Colonic mucosa (tissue), 4 donors: Measurements from ENCODE around the gene PYY. TPM values are rescaled to one million over a fixed set of nuclear protein-coding genes. Genes with fewer than 3 reads are reported as not detected.

Experiments
- DNase-seq: peaks from one replicate; pipeline ENCODE4 v3.0.0-alpha.2; 2020
- H3K27ac ChIP-seq: fragments of 200-600 bp; one replicate; pipeline ENCODE4 v1.8.0; 2021
- H3K27me3 ChIP-seq: fragments of 200-600 bp; one replicate; pipeline ENCODE4 v1.8.0; 2021
- H3K36me3 ChIP-seq: fragments of 200-600 bp; one replicate; pipeline ENCODE4 v1.8.0; 2021
- H3K4me1 ChIP-seq: fragments of 200-600 bp; one replicate; pipeline ENCODE4 v1.8.0; 2021; ENCODE audit warnings: mild to moderate bottlenecking
- H3K4me3 ChIP-seq: fragments of 200-600 bp; one replicate; pipeline ENCODE4 v1.8.0; 2021
- H3K9ac ChIP-seq, 2 donors: one replicate each; pipeline ENCODE4 v1.7.0; 2013; ENCODE audit warnings: control low read depth in 2 of 2, low read depth in 2 of 2, low read length in 2 of 2
- H3K9me3 ChIP-seq: fragments of 200-600 bp; one replicate; pipeline ENCODE4 v1.8.0; 2021
- intact Hi-C: fragments of 100-400 bp; cut with DNase I; formaldehyde crosslinking; loops from one replicate; pipeline ENCODE4 v1.14.1; 2022
- total RNA-seq, 2 donors: library from RNA; stranded (reverse); fragmentation: NEBNext Ultra II Directional in 1 of 2; extraction: Animal tissue kit (Norgen Biotek cat#: 25700) in 1 of 2; gene quantifications; one replicate each; pipeline ENCODE4 v1.2.1, GENCODE V29; 2021
- TF ChIP-seq, protein P1 (sequence below): fragments of 200-600 bp; IDR thresholded peaks from one replicate; pipeline ENCODE4 v1.8.0; 2022; ENCODE audit warnings: antibody characterized with exemption, mild to moderate bottlenecking
- donor health status: healthy.
- donor health status: DM: no; HTN: no; CAD: no.
- donor health status: DM: no; HTN: no; CAD: no.

PYY gene
- total RNA-seq, 2 donors from 2014 or later: 73.8 to 258 TPM

DNA sequence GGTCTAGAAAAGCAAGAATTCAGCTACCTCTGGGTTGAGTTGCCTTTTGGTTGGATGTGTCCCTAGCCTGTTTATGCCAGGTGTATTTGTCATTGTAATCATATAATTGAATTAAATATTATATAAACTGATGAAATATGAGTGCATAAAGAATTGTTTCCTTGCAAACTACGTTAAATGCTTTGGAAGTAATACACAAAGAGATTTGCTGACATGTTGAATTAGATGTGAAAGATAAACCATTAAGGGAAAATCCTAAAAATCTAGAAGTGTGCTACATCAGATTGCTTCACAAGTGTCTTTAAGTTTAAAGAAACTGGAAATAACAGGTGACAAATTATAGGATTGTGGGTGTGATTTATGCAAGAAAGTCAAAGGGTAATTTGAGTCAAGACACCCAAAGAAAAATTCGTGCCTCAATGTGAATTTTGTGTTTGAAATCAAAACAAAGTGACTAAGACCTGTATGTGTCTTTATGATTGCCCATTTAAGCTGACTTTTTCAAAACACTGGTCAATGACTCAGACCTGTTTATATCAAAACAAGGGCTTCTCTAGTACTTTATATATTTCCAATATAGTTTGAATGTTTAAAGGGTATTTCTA, 5.1 kb upstream of the PYY start:
- TF ChIP-seq, protein P1, sequence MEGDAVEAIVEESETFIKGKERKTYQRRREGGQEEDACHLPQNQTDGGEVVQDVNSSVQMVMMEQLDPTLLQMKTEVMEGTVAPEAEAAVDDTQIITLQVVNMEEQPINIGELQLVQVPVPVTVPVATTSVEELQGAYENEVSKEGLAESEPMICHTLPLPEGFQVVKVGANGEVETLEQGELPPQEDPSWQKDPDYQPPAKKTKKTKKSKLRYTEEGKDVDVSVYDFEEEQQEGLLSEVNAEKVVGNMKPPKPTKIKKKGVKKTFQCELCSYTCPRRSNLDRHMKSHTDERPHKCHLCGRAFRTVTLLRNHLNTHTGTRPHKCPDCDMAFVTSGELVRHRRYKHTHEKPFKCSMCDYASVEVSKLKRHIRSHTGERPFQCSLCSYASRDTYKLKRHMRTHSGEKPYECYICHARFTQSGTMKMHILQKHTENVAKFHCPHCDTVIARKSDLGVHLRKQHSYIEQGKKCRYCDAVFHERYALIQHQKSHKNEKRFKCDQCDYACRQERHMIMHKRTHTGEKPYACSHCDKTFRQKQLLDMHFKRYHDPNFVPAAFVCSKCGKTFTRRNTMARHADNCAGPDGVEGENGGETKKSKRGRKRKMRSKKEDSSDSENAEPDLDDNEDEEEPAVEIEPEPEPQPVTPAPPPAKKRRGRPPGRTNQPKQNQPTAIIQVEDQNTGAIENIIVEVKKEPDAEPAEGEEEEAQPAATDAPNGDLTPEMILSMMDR: no peak
- no peaks in the 10 kb centered on the region for H3K36me3 ChIP-seq
- H3K9ac ChIP-seq: no peak overlapping the region
- intact Hi-C loops: no loop called here
- H3K4me1 ChIP-seq: no peaks in the 10 kb centered on the region
- no peak overlapping the region for H3K27ac ChIP-seq
- no peak overlapping the region for H3K4me3 ChIP-seq
- H3K27me3 ChIP-seq: peaks cover 1% of the 10 kb centered on the region
- no peak for DNase-seq
- H3K9me3 ChIP-seq: no peaks in the 10 kb centered on the region

DNA sequence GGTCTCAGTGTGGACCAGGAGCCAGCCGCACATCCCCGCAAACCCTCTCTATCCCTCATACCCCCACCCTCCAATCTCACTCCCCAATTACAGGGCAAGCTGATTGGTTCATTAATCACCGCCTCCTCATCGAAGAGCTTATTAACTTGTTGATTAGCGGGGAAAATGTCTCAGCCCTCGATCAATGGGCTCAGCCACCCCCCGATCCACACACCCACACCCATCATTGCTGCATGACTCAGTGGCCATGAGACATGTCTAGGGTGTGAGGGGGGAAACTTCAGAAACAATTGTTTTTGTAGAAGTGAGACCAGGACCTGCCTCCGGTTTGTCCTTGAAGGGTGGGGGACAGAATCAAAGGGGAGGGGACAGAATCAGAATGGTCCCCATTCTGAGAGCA, 2.5 kb upstream of the PYY start:
- H3K4me3 ChIP-seq: no peak overlapping the region
- DNase-seq: no peak
- no peak overlapping the region for H3K27ac ChIP-seq
- TF ChIP-seq, protein P1: no peak
- H3K4me1 ChIP-seq: peaks cover 3% of the 10 kb centered on the region
- no peaks in the 10 kb centered on the region for H3K9me3 ChIP-seq
- intact Hi-C loops: no loop called here
- peaks cover 27% of the 10 kb centered on the region for H3K27me3 ChIP-seq
- no peak overlapping the region for H3K9ac ChIP-seq
- H3K36me3 ChIP-seq: no peaks in the 10 kb centered on the region

DNA sequence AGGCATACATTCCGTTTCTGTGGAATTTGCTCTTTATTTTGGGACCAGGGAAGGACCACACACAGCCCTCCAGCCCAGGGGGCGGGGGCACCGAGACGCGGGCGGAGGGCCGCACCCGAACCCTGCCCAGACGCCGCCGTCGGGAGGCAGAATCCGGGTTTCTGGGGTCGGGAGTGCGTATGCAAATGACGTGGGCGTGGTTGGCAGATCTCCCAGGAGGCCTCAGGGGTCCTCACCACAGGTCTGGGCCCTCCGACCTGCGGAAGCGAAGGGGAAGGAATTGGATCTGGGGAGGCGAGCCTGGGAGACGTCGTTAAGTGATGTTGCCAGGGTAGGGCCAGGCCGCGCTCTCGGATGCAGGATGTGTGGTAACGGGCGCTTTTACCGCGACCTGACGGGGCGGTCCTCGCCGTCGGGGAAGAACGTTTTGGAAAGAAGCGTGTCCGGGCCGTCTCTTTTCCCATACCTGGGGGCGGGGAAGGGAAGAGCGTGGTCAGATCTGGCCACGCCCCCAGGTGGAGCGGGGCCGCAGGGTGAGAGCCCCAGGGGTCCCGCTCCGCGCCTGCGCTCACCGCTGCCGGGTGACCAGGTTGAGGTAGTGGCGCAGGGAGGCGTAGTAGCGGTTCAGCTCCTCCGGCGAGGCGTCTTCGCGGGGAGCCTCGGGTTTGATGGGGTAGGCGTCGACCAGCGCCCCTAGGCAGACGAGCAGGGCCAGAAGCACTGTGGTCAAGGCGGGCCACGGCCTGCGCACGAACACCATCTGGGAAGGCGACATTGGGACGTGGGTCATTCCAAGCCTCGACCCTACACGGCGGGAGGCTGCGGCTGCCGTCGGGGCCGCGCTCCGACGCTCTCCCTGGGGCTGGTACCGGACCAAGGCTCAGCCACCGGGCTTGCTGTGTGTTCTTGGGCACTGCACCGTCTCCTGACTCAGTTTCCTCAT, 745 bp downstream of the PYY start:
- no peak for DNase-seq
- intact Hi-C loops: loop anchor here (5.0 kb wide), 1 partner anchor 34 kb away; no protein-coding TSS in a partner anchor
- no peak overlapping the region for H3K4me3 ChIP-seq

DNA sequence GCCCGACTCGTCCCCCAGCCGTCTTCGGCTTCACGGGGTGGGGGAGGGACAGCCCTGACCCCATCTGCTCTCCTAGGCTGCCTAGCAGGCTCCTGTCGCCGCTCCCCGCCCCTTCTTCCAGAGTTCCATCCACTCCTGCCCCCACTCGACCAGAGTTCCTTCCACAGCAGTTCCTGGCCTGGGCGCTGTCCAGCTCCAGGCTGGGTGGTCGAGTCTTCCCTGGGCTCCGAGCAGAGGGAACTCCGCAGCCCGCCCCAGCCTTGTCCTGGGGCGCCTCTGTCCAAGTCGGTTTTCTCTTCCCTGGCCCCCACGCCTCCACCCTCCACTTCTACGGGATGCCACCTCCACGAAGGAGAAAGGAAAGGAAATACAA, 1.4 kb downstream of the PYY start:
- H3K4me1 ChIP-seq: peaks cover 3% of the 10 kb centered on the region
- H3K27me3 ChIP-seq: peaks cover 32% of the 10 kb centered on the region
- no peaks in the 10 kb centered on the region for H3K36me3 ChIP-seq
- H3K9me3 ChIP-seq: no peaks in the 10 kb centered on the region
- TF ChIP-seq, protein P1: no peak
- H3K9ac ChIP-seq: no peak overlapping the region
- intact Hi-C loops: loop anchor here (5.0 kb wide), 1 partner anchor 35 kb away; no protein-coding TSS in a partner anchor
- H3K27ac ChIP-seq: no peak overlapping the region
- H3K4me3 ChIP-seq: no peak overlapping the region
- no peak for DNase-seq

More for the DNA sequence above, 745 bp downstream of the PYY start:
- Histone ChIP-seq H3K9me3 (no peaks in the 10 kb centered on the region), H3K9ac (no peak overlapping the region), H3K4me1 (peaks cover 3% of the 10 kb centered on the region), H3K27me3 (peaks cover 32% of the 10 kb centered on the region), H3K27ac (no peak overlapping the region), H3K36me3 (no peaks in the 10 kb centered on the region)
- TF ChIP-seq, protein P1: no peak

DNA sequence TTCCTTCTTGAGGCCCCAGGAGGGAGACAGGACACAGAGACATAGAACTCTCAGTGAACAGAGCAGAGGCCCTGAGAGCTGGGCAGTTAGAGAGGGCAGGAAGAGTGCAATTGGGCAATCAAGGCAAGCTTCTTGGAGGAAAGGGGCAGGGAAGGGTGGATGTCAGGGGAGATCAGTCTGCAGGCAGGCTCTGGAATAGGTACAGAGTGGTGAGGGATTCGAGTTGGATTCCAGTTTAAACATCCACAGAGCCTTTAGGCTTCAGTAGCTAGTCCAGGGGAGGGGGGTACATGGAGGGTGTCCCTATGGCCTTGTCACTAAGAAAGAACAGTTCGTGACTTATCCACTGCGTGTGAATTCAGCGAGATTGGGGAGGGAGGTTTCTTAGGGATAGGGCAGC, 2.0 kb downstream of the PYY start:
- peaks cover 32% of the 10 kb centered on the region for H3K27me3 ChIP-seq
- H3K4me3 ChIP-seq: no peak overlapping the region
- H3K27ac ChIP-seq: no peak overlapping the region
- no peaks in the 10 kb centered on the region for H3K36me3 ChIP-seq
- peaks cover 3% of the 10 kb centered on the region for H3K4me1 ChIP-seq
- H3K9me3 ChIP-seq: no peaks in the 10 kb centered on the region
- no peak for DNase-seq
- H3K9ac ChIP-seq: no peak overlapping the region
- intact Hi-C loops: loop anchor here (5.0 kb wide), 1 partner anchor 36 kb away; no protein-coding TSS in a partner anchor
- TF ChIP-seq, protein P1: no peak
